HG02938 (cell line): ENCODE measurements around the gene PSME4.
"Not testable (repeated sequence)": the region's sequence is repeated elsewhere in the genome, so short reads cannot be mapped to it uniquely, and the experiment has no call there.

Experiments
- ATAC-seq: cut with Tn5 transposase; IDR thresholded peaks from one replicate; pipeline ENCODE4 v1.9.1; 2021; ENCODE audit warnings: mild to moderate bottlenecking, moderate library complexity; ENCODE audit not compliant: unreplicated experiment

Gene PSME4

GRCh38 chr2:53843595-53843994 is 127.2 kb downstream of the PSME4 start:
- ATAC-seq, result no peak

- no peak for ATAC-seq
Observed at GRCh38 chr2:53842891-53843290, 127.9 kb downstream of the PSME4 start.

- ATAC-seq, result not testable (repeated sequence)
Observed at GRCh38 chr2:53841651-53842050, 129.1 kb downstream of the PSME4 start.

GRCh38 chr2:53840580-53840979 is 130.2 kb downstream of the PSME4 start:
- no peak for ATAC-seq

GRCh38 chr2:53829980-53830290 is 140.9 kb downstream of the PSME4 start:
- not testable (repeated sequence) for ATAC-seq

- ATAC-seq, result no peak
Observed at GRCh38 chr2:53829273-53829979, 141.4 kb downstream of the PSME4 start.

- no peak for ATAC-seq
Observed at GRCh38 chr2:53828331-53828730, 142.5 kb downstream of the PSME4 start.

GRCh38 chr2:53827398-53828175 is 143.2 kb downstream of the PSME4 start:
- ATAC-seq, result no peak

- ATAC-seq, result no peak
Observed at GRCh38 chr2:53826587-53827397, 144.0 kb downstream of the PSME4 start.

- ATAC-seq, result no peak
Observed at GRCh38 chr2:53826030-53826410, 144.8 kb downstream of the PSME4 start.

GRCh38 chr2:53823639-53824038 is 147.2 kb downstream of the PSME4 start:
- ATAC-seq, result not testable (repeated sequence)

- no peak for ATAC-seq
Observed at GRCh38 chr2:53821810-53822209, 149.0 kb downstream of the PSME4 start.

- no peak for ATAC-seq
Observed at GRCh38 chr2:53820711-53821110, 150.1 kb downstream of the PSME4 start.

- no peak for ATAC-seq
Observed at GRCh38 chr2:53820048-53820447, 150.7 kb downstream of the PSME4 start.

GRCh38 chr2:53819634-53820033 is 151.2 kb downstream of the PSME4 start:
- ATAC-seq, result no peak

GRCh38 chr2:53818854-53819435 is 151.8 kb downstream of the PSME4 start:
- ATAC-seq, result no peak
